Parathyroid adenoma (tissue), 2 donors: Measurements from ENCODE around the gene MSX1.

Source experiments
- H2AFZ ChIP-seq: fragments of 300-600 bp; sonication (generic); one replicate; pipeline ENCODE4 v1.7.0; 2017; ENCODE audit warnings: antibody characterized with exemption, mild to moderate bottlenecking
- H3K27ac ChIP-seq: fragments of 300-600 bp; sonication (generic); one replicate; pipeline ENCODE4 v1.7.0; 2017
- H3K27me3 ChIP-seq: fragments of 300-600 bp; sonication (generic); one replicate; pipeline ENCODE4 v1.7.0; 2017; ENCODE audit warnings: low read length; ENCODE audit not compliant: control insufficient read depth, insufficient read depth
- H3K36me3 ChIP-seq: fragments of 300-600 bp; sonication (generic); one replicate; pipeline ENCODE4 v1.7.0; 2017; ENCODE audit warnings: low read length; ENCODE audit not compliant: control insufficient read depth, insufficient read depth
- H3K4me1 ChIP-seq: fragments of 300-600 bp; sonication (generic); one replicate; pipeline ENCODE4 v1.7.0; 2017; ENCODE audit warnings: control low read depth
- H3K4me2 ChIP-seq: fragments of 300-600 bp; sonication (generic); one replicate; pipeline ENCODE4 v1.7.0; 2017; ENCODE audit warnings: low read length
- H3K4me3 ChIP-seq: fragments of 300-600 bp; sonication (generic); one replicate; pipeline ENCODE4 v1.7.0; 2017; ENCODE audit warnings: low read depth, low read length
- H3K79me2 ChIP-seq: fragments of 300-600 bp; sonication (generic); one replicate; pipeline ENCODE4 v1.7.0; 2017; ENCODE audit warnings: control low read depth
- H3K9ac ChIP-seq: fragments of 300-600 bp; sonication (generic); one replicate; pipeline ENCODE4 v1.7.0; 2017; ENCODE audit warnings: mild to moderate bottlenecking
- H3K9me3 ChIP-seq: fragments of 300-600 bp; sonication (generic); one replicate; pipeline ENCODE4 v1.7.0; 2017; ENCODE audit warnings: low read length; ENCODE audit not compliant: control insufficient read depth
- TF ChIP-seq, protein P1 (sequence below): fragments of 300-600 bp; sonication (generic); IDR thresholded peaks from one replicate; pipeline ENCODE4 v1.7.0; 2017; ENCODE audit warnings: antibody characterized with exemption, mild to moderate bottlenecking
- donor health status: primary hyperparathyroidism.

The MSX1 gene

DNA sequence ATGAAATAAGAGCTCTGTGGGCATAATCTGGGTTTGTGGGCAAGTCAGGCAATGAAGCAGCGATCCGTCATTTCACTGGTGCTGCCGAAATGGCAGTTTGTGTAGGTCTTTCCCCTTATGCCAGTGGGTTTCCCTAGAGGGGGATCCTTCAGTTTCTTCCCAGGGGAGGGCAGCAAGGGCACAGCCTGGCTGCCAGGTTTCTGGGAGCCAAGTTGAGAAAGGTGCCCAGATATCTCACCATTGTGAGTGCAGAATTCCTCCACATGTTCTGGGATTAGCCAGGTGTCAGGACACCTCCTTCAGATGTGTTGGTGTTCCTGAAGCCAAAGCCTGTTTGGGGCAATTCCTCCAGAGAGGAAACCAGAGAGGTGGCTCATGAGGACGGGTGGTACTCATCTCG lies 28.0 kb downstream of the MSX1 start:
- Histone ChIP-seq H3K4me2 (no peak overlapping the region), H3K79me2 (no peaks in the 10 kb centered on the region), H3K9ac (no peak overlapping the region), H3K4me1 (no peaks in the 10 kb centered on the region), H3K27ac (no peak overlapping the region), H2AFZ (no peak overlapping the region), H3K36me3 (no peaks in the 10 kb centered on the region), H3K27me3 (no peaks in the 10 kb centered on the region), H3K4me3 (no peak overlapping the region), H3K9me3 (no peaks in the 10 kb centered on the region)
- TF ChIP-seq, protein P1, sequence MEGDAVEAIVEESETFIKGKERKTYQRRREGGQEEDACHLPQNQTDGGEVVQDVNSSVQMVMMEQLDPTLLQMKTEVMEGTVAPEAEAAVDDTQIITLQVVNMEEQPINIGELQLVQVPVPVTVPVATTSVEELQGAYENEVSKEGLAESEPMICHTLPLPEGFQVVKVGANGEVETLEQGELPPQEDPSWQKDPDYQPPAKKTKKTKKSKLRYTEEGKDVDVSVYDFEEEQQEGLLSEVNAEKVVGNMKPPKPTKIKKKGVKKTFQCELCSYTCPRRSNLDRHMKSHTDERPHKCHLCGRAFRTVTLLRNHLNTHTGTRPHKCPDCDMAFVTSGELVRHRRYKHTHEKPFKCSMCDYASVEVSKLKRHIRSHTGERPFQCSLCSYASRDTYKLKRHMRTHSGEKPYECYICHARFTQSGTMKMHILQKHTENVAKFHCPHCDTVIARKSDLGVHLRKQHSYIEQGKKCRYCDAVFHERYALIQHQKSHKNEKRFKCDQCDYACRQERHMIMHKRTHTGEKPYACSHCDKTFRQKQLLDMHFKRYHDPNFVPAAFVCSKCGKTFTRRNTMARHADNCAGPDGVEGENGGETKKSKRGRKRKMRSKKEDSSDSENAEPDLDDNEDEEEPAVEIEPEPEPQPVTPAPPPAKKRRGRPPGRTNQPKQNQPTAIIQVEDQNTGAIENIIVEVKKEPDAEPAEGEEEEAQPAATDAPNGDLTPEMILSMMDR: no peak

DNA sequence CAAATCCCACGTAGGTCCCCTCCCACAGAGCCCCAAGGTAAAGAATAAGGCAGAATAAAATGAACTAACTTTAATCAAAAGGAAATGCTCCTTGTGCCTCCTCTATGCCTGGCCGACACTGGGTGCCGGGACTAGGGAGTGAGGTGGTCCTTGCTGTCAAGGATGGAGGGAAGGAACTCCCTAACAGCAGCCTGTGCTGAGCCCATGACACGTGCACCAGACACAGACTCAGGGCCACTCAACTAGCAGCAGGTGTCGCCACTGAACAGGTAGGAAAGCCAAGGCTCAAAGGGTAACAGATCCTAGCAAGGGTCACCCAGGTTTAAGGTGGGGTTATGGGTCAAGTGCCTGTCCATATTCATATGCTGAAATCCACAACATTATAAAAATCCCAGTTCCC lies 29.2 kb downstream of the MSX1 start:
- no peaks in the 10 kb centered on the region for H3K79me2 ChIP-seq
- no peak overlapping the region for H3K9ac ChIP-seq
- TF ChIP-seq, protein P1: no peak
- H2AFZ ChIP-seq: no peak overlapping the region
- no peak overlapping the region for H3K4me3 ChIP-seq
- no peaks in the 10 kb centered on the region for H3K4me1 ChIP-seq
- no peaks in the 10 kb centered on the region for H3K27me3 ChIP-seq
- H3K9me3 ChIP-seq: no peaks in the 10 kb centered on the region
- H3K36me3 ChIP-seq: no peaks in the 10 kb centered on the region
- no peak overlapping the region for H3K4me2 ChIP-seq
- H3K27ac ChIP-seq: no peak overlapping the region

DNA sequence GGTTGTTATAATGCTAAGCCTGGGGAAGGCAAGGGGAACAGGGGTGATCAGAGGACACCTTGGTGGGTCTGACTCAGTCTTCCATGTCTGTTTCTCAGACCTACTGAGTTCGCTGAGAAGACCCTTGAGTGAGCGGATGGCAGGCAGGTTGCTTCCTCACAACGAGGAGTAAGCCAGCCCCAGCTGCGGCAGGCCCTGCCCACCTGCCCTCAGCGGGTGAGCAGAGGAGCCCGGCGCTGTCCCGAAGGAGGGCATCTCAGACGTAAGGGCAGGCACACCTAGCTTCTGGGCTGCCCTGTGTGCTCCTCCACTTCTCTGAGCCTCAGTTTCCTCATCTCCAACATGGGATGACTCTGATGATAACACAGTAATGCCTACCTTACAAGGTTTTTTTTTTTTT lies 30.3 kb downstream of the MSX1 start:
- H3K4me2 ChIP-seq: no peak overlapping the region
- H3K79me2 ChIP-seq: no peaks in the 10 kb centered on the region
- no peak overlapping the region for H3K4me3 ChIP-seq
- H2AFZ ChIP-seq: no peak overlapping the region
- H3K4me1 ChIP-seq: no peaks in the 10 kb centered on the region
- no peak overlapping the region for H3K9ac ChIP-seq
- no peak overlapping the region for H3K27ac ChIP-seq
- H3K36me3 ChIP-seq: no peaks in the 10 kb centered on the region
- H3K9me3 ChIP-seq: no peaks in the 10 kb centered on the region
- TF ChIP-seq, protein P1: no peak
- no peaks in the 10 kb centered on the region for H3K27me3 ChIP-seq

DNA sequence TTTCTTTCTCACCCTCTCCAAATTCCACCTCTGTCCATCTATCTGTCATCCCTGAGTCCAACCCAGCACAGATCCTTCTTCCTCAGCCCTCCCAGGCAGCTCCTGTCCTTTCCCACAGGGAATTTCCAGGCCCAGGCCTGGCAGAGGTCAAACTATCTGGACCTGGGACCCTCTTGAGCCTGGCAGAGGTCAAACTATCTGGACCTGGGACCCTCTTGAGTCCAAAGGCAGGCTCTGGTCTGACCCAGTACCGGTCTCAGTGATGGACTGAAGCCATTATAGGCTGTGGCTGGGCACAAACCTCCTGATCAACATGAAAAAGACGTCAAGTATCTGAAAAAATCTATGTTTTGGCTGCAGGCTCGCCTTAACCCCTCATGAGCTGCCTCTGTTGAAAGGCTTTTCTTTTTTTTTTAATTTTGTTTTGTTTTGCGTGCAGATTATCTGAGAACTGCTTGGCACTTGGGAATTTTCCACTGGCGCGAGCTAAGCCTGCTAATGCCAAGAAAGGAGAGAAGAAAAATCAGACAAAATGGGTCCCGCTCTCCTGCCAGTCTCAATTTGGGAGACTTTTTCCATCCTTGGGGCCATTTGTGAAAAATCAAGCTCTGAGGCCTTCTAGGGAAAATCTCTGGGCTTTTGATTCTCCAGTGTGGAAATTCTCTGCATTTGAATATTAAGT lies 31.2 kb downstream of the MSX1 start:
- H3K4me2 ChIP-seq: no peak overlapping the region
- H3K27me3 ChIP-seq: no peaks in the 10 kb centered on the region
- no peak overlapping the region for H2AFZ ChIP-seq
- TF ChIP-seq, protein P1: no peak
- H3K9me3 ChIP-seq: no peaks in the 10 kb centered on the region
- no peak overlapping the region for H3K27ac ChIP-seq
- no peak overlapping the region for H3K9ac ChIP-seq
- no peaks in the 10 kb centered on the region for H3K36me3 ChIP-seq
- no peaks in the 10 kb centered on the region for H3K4me1 ChIP-seq
- H3K79me2 ChIP-seq: no peaks in the 10 kb centered on the region
- no peak overlapping the region for H3K4me3 ChIP-seq

DNA sequence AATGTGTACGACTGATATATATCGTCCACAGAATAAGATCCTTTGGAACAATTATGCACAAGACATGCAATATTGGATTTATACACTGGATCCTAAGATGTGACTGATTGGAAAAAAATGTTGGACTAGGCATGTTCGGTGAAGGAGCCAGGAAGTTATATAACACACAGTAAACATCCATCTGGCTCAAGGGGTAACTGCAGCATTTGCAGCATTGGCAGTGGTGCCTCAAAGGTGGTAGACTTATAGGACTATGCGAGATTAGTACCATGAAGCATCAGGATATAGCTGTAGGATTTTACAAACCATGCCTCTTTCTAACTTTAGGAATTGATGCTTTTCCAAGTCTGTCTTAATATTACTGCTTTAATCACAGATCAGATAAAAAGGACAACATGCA lies 34.3 kb downstream of the MSX1 start:
- Histone ChIP-seq H2AFZ (no peak overlapping the region), H3K79me2 (no peaks in the 10 kb centered on the region), H3K9me3 (no peaks in the 10 kb centered on the region), H3K27me3 (no peaks in the 10 kb centered on the region), H3K4me3 (no peak overlapping the region), H3K4me2 (no peak overlapping the region), H3K4me1 (no peaks in the 10 kb centered on the region), H3K36me3 (no peaks in the 10 kb centered on the region), H3K27ac (no peak overlapping the region), H3K9ac (no peak overlapping the region)
- TF ChIP-seq, protein P1: no peak
